CD1c-positive myeloid dendritic cell (primary cell): ENCODE measurements around the gene ZFHX3.
A peak's percentile ranks its signal among the peaks of the same experiment; 100 is the strongest.
"Not testable (repeated sequence)": the region's sequence is repeated elsewhere in the genome, so short reads cannot be mapped to it uniquely, and the experiment has no call there.

Experiments
- DNase-seq: peaks from one replicate; pipeline ENCODE4 v3.0.0-alpha.2; 2016; ENCODE audit errors: extremely low spot score

The ZFHX3 gene

DNA sequence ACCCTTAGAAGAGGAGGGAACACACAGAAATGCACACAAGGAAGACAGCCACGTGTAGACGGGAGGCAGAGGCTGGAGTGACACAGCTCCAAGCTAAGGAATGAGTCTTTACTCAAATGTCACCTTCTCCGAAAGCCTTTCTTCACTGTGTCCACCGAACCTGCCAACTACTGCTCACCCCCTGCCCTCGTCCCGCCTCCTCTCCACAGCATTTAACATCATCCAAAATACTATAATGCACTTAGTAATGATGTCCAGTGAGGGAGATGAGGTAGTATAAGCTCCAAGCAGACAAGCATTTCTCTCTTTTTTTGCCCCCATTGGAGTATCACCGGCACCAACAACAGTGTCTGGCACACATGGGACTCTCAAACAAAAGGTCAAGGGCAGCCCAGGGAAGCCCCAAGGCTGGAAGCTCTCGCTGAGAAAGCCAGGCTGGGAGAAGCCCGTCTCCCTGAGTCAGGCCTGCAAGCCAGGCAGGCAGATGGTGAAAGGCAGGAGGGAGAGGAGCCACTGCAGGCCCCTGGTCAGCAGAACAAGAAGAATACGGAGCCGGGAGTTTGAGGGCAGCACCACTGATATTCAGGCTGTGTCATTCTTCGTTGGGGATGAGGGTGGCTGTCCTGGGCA, 25.9 kb downstream of the ZFHX3 start:
- DNase-seq: no peak

DNA sequence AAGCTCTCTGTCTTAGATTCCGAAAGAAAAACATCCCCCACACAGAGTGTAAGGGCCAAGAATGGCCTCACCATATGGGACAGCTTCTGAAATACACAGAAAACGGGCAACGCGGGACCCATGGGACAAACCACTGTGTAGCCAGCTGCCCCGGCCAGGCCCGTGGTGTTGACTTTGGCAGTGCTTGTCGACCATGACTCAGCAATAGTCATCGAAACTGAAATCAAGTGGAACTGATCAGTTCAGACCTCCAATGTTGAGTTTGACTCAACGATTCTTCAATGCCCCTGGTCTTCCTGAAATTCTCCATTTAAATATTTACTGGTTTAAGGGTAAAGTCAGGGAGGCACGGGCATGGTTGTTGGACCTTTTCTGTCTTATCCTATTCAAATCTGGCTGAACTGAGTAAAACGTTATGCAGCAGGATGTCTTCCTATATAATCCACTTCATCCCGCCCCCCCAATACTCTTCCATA, 27.5 kb downstream of the ZFHX3 start:
- no peak for DNase-seq

DNA sequence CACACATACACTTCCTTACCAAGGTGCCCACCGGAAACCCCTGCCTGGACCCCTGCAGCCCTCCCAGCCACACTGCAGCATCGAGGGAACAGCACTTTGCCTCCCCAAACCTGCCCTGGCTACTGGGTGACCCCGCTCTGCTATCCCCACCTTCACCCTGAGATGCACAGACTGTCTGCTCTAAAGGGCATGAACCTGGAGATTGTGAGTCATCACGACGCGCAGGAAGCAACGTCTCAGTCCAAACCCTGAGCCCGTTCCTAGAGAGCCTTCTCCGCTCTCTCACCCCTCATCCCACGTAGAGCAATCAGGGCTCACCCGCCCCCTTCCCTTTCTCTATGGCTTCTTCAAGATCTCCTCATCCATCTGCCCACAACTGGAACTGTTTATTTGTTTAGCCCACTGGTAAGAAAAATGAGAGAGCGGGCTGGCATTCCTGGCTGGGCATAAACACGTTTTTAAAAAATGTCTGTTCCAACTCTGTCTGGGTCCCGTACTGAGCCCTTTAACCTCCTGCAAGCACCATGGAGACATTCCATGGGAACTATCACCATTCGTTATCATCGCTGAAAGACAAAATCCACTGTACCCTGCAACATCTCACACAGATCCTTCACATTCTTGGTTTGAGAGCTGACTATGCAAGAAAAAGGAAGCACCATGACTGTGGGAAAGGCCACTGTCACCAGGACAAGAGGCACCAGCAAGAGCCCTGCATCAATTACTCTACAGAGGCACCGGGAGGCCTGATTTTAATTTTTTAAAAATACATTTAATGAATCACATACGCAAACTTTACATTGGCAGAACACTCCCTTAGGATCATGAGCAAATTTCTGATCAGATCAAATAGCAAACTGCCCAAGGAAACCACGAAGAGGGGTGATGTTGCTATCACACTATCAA, 28.2 kb downstream of the ZFHX3 start:
- no peak for DNase-seq

DNA sequence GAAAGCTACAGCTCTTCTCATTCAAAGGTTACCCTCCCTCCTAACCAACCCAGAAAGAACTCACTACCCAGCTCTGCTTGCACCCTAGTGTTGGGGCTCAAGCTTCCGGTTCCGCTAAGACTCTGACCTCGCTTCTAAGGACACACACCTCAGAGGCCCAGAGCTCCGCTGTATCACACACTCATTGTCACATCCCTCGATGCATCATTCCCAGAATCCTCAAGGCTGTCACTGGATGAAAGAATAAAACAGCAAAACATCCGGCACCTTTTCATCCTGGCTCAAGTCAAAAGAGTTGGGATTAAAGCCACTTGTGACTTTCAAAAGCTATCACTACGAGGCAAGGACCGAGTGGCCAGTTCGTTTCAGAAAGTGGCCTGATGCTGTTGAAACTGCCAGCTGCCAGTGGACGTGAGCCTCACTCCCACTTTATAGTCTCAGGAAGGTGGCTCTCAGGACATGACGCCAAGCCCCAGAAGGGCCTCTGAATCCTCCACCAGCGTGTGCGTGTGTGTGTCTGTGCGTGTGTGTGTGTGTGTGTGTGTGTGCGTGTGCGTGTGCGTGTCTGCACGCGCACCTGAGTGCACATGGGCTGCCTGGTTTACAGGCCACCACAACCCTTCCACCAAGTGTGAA, 29.0 kb downstream of the ZFHX3 start:
- DNase-seq: no peak

DNA sequence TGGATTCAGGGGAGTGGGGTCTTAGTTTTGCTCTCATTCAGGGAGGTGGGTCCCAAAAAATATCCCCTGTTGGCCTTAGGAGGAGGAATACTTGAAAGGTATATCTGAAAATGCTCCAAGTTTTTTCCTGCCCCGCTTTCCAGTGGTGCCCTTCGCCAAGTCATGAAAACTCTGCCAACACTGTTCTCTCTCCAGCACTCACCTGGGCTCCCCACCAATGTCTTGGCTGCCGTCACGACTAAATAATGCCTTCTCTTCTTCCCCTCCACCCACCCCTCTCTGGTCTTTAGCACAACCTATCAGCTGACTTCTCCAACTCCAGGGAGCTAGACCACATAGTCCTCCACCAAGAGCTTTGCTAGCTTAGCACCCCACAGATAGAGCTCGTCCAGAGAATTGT, 30.6 kb downstream of the ZFHX3 start:
- no peak for DNase-seq

DNA sequence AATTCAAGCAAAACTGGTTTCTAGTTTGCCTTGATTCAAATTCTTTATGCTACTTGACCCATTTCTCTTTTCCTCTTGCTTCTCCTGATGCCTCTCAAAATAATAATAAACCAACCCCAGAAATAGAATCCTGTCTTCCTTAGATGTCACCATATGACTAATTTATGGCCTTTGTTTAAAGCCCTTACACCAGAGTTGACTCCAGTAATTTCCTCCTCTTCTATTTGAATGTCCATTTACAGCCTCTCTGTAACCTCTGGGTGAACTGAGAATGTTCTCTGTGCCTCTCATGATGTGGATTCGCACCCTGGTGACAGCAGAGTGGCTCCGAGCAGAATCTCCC, 31.5 kb downstream of the ZFHX3 start:
- peak; percentile 33 for DNase-seq

DNA sequence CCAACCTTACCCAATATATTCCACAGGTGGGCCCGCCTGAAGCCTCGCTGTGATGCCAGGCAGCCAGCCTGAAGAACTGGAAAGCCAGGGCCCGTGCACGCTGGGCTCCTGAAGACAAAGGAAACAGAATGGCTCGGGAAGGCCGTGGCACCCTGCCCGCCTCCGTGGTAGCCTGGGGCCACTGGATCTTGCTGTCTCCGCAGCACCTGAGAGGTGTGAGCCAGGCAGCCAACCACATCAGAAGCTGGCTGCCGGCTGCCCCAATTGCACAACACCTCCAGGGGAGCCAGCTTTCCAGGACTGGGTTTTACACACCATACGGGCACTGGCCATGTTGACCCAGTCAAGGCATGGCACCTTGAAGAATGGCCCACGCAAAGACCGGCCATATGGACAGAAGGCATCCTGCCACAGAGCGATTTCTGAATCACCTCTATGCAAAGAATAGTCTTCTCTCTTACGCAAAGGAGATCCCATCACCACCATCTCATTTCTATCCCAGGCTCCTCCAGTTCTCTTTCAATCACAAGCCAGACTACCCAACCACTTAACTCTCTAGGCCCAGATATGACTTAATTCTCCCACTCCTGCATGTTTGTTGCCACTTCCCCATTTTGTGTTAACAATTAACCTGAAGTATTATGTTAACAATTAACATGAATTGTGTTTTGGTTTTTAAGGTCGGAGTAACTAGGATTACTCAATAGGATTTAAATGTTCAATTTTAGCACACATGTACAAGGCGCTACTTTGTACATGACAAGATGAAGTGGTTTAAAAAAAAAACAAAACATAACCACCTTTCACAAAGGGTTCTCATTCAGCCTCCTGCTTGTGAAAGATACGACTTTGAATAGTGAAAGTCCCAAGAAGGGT, 32.1 kb downstream of the ZFHX3 start:
- DNase-seq: peak; percentile 44

DNA sequence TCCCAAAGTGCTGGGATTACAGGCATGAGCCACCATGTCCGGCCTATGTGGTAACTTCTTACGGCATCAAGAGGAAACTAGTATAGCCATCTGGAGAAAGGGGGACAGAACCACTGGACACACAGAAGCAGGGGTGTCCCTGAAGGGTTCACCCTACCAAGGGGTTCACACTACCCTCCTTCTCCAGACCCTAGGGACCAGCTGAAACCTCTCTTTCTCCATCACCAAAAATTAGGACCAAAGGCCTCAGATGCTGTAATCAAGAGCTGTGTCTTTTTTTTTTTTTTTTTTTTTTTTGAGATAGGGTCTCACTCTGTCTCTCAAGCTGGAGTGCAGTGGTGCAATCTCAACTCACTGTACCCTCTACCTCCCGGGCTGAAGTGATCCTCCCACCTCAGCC, 33.2 kb downstream of the ZFHX3 start:
- no peak for DNase-seq

DNA sequence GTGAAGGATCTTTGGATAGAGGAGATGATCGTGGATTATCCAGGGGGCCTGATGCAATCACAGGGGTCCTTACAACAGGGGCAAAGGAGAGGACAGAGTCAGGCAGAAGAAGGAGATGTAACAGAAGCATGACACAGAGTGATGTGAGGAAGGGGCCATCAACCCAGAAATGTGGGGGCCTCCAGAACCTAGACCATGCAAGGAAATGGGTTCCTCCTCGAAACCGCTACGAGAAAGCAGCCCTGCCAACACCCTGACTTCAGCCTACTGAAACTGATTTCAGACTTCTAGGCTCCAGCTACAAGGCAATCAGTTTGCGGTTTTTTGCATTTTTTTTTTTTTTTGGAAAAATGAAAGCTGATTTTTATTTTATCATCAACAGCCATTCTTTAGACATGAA, 34.0 kb downstream of the ZFHX3 start:
- no peak for DNase-seq

DNA sequence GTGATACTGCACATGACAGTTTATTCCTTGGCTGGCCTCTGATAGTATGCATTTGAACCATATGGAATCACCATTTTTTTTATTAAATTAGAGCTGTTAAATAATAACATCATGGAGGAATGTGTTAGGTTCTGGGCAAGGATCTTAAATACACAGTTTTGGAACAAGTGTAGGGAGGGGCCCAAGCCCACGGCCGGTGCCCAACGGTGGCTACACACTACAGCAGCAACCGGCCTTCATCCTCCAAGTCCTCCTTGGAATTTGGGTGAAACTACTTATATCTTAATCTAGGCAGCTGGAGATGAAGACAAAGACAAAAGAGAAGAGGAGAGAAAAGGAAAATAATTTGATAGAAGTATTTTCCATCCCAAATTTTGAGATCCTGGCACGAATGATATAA, 35.6 kb downstream of the ZFHX3 start:
- DNase-seq: no peak

DNA sequence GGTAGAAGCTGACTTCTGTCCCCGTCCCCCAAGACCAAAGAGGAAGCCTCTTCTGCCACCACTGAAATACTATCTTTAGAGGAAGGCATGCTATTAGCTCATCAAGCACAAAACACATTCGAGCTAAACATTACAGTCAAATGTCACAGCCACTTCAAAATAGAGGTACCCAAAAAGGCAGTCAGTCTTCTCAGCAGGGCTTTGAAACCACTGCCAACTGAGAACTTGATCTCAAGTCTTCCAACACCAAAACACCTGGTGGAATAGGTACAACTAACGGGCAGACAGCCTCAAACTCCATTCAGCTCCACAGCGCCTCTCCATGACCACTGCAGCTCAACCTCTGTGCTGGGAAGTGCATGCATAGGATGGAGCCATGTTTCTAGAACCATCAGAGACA, 36.0 kb downstream of the ZFHX3 start:
- no peak for DNase-seq

DNA sequence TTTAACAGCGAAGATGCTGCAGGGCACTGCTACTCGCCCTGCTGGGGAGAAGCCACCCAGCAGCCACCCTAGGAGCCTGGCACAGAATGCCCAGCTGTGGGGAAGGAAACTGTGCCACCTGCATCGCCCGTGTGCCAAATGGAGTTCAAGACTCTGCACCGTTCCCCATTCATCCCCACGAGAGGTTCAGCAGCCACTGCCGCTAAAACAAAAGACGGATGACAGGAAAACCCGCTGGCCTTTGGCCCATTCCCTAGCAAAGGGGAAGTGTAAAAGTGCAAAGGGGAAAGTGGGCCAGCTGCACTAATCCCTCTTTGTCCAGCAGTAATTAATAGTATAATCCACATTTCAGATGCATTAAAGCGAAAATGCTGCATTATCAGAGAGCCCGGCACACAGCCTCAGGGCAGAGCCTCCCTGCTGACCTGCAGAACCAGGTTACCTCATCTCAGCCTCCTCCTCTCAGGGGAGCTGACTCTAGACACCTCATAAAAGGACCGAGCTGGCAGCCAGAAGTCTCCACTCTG, 37.7 kb downstream of the ZFHX3 start:
- DNase-seq: peak; percentile 44

DNA sequence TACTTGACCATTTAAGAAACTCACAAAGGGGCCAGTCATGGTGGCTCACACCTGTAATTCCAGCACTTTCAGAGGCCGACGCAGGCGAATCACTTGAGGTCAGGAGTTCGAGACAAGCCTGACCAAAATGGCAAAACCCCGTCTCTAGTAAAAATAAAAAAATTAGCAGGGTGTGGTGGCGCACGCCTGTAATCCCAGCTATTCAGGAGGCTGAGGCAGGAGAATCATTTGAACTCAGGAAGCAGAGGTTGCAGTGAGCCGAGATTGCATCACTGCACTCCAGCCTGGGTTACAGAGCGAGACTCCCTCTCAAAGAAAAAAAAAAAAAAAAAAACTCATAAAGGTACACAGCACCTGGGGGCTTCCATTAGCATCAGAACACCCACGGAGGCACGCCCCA, 38.2 kb downstream of the ZFHX3 start:
- DNase-seq: not testable (repeated sequence)

DNA sequence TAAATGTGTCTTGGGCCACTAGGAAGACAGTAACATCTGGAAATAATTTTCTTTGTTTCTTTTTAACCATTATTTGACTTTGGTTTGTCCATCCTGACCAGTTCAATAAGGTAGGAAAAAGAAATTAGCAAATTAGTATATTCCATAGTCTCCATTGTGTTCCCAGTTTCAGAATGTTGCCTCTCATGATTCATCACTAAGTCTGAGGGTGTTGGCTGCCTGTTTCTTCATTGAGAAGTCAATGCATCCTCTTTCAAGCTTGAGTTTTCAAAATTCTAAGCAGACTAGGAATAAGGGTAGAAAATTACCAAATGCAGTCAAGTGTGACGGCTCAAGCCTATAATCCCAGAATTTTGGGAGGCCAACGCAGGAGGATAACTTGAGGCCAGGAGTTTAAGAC, 41.9 kb downstream of the ZFHX3 start:
- no peak for DNase-seq

DNA sequence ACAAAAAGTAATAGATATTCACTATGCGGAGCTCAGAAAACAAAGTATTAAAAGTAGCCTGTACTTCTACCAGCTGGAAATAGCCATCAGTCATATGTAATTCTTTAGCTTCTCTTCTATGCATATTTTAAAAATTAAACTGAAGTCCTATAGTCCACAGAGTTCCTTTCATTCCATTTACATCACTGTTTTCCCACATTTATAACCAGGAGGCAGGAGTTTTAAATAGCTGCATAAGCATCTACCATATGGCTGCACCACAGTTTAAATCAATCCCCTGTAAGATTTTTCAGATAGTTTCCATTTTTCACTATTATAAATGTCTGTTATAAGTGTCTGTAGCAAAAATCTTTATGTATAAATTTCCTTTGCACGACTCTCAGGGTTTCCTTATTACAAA, 45.1 kb downstream of the ZFHX3 start:
- no peak for DNase-seq

DNA sequence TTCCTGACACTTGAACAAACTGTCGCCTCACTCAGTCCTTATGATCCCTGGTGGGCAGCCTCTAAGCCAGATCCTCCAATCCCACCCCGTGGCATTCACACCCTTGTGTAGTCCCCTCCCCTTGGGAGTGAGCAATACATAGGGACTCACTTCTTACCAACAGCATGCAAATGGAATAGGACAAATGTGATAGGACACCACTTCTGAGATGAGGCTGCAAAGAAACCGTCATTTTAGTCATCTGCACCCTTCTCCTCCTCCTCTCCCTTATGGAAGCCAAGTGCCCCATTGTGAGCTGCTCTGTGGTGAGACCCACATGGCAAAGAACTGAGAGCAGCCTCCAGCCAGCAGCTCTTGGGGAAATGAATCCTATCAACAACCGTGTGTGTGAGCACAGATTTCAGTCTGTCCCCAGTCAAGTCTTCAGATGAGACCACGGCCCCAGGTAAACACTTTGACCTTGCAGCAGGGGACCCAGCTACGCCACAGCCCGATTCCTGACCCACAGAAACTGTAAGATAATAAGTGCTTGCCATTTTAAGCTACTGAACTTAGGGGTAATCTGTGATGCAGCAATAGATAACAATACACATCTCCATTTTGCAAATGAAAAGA, 46.9 kb downstream of the ZFHX3 start:
- no peak for DNase-seq

DNA sequence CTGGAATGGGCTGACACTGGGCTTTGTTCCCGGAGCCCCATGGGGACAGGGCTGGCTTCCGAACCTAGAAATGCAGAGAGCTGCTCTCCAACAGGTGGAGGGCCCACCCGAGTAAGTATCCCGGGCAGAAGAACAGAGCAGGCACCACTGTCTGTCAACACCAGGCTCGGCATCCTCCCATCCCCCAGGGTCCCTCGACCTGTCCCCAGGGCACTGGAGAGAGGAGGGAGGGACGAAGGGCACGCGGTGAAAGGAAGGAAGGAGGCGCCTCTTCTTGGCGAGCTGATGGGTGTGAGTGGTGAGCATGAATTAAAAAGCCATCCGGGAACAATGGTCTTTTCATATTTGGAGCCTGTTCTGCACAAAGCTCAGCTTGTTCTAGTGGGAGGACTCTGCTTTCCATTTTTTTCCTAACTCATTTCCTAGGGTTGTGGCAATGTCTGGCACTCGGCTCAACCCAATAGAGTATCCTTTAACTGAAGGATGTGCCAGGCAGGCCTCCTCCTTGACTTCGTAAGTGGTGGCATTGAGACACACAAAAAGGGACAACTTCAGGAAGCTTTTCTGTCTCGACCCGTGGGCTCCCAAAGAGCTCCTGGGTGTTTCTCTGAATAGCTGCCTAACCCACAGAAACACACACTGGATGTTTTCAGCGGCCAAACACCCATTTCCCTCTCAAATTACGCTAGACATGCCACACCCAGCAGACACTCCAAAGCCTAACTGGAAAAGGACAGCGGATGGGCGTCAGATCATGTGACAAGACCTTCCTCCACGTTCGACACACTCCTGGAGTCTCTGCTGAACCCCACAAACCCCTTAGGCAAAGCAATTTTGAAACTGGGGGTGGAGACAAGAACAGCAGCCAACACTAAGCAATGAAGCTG, 47.7 kb downstream of the ZFHX3 start:
- DNase-seq: no peak

DNA sequence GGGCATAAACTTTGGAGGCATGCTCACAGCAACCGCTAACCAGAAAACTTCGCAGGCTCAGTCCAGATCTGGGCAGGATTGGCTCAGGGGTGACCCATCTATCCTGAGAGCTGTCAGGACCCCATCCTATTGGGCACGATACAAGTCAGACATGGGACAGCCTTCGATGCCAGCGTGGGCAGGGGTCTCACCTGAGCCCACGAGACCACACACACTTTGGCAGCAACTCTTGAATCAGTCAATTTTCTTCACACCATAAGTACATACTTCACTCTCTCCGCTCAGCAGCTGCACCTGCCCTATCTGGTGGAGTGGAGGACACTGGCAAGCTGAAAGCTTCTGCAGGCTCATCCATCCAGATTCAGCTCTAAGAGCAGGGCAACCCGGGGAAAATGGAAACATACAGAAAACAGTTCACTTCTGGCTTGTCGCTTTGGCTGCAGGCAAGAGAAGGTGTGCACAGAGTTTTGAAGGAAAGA, 48.3 kb downstream of the ZFHX3 start:
- no peak for DNase-seq

DNA sequence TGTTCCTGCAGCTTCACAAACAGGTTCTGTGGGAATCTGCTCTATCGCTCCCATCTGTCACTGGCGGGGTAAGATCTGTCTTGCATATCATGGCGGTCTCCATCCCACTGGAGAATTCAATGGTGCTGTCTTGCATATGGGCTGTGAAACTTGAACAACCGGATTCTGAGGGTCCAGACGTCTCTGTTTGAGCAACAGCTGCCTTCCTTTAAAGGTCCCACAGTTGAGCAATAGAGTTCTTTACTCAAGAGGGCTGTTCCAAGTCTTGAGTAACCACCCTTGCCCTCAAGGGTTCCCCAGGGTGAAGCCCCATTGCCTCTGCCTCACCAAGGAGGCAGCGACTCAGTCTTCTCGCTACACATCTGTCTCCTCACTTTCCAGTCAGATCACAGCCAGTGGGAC, 50.8 kb downstream of the ZFHX3 start:
- peak; percentile 16 for DNase-seq
